Mesenchymal stem cell (in vitro differentiated cells and primary cell): ENCODE data around the gene RAD51.
A peak's percentile ranks its signal among the peaks of the same experiment; 100 is the strongest.

ENCODE experiments used
- DNase-seq: peaks from one replicate; pipeline ENCODE4 v3.0.0-alpha.2; 2013
- H2AFZ ChIP-seq: one replicate; pipeline ENCODE4 v1.6.1; 2013; ENCODE audit warnings: low read depth, mild to moderate bottlenecking, control low read depth, inconsistent platforms, low read length, moderate library complexity
- H2AK5ac ChIP-seq: 2 replicates; pipeline ENCODE4 v1.6.1; 2013; ENCODE audit warnings: low read length, moderate library complexity, mild to moderate bottlenecking, inconsistent platforms; ENCODE audit not compliant: severe bottlenecking
- H2BK120ac ChIP-seq: one replicate; pipeline ENCODE4 v1.6.1; 2013; ENCODE audit warnings: low read depth, mild to moderate bottlenecking, inconsistent platforms, low read length, moderate library complexity
- H2BK12ac ChIP-seq, 2 experiments: one replicate each; pipeline ENCODE4 v1.6.1; 2013; ENCODE audit warnings: inconsistent platforms in 2 of 2, low read length in 2 of 2, mild to moderate bottlenecking in 2 of 2, moderate library complexity in 2 of 2, control low read depth in 1 of 2
- H2BK15ac ChIP-seq: one replicate; pipeline ENCODE4 v1.6.1; 2013; ENCODE audit warnings: mild to moderate bottlenecking, low read depth, inconsistent platforms; ENCODE audit not compliant: poor library complexity, severe bottlenecking
- H2BK5ac ChIP-seq: 2 replicates; pipeline ENCODE4 v1.6.1; 2013; ENCODE audit warnings: low read depth, mild to moderate bottlenecking, low read length, control low read depth, inconsistent platforms; ENCODE audit not compliant: poor library complexity, severe bottlenecking
- H3K14ac ChIP-seq, 2 experiments: one replicate each; pipeline ENCODE4 v1.6.1; 2013; ENCODE audit warnings: inconsistent platforms in 2 of 2, low read length in 2 of 2, control low read depth in 1 of 2, mild to moderate bottlenecking in 1 of 2, moderate library complexity in 1 of 2
- H3K18ac ChIP-seq, 2 experiments: one replicate each; pipeline ENCODE4 v1.6.1; 2013; ENCODE audit warnings: inconsistent platforms in 2 of 2, low read length in 2 of 2, control low read depth in 1 of 2, low read depth in 1 of 2, mild to moderate bottlenecking in 1 of 2
- H3K23ac ChIP-seq, 2 experiments: one replicate each; pipeline ENCODE4 v1.6.1; 2013; ENCODE audit warnings: inconsistent platforms in 2 of 2, low read length in 2 of 2, mild to moderate bottlenecking in 2 of 2, moderate library complexity in 2 of 2, control low read depth in 1 of 2
- H3K27ac ChIP-seq: 2 replicates; pipeline ENCODE4 v1.5.1; 2013; ENCODE audit warnings: mild to moderate bottlenecking, moderate library complexity, low read length, control low read depth, inconsistent platforms; ENCODE audit not compliant: poor library complexity, severe bottlenecking
- H3K27me3 ChIP-seq, 2 experiments: 2 replicates each; pipeline versions ENCODE4 v1.6.1 to v1.7.0; 2013; ENCODE audit warnings: low read length in 2 of 2, mild to moderate bottlenecking in 2 of 2, moderate library complexity in 2 of 2, control low read depth in 1 of 2, inconsistent platforms in 1 of 2; ENCODE audit not compliant: control insufficient read depth in 1 of 2, insufficient read depth in 1 of 2
- H3K36me3 ChIP-seq, 2 experiments: 2 replicates each; pipeline versions ENCODE4 v1.6.1 to v1.7.0; 2013; ENCODE audit warnings: low read length in 2 of 2, control low read depth in 1 of 2, inconsistent platforms in 1 of 2, low read depth in 1 of 2, mild to moderate bottlenecking in 1 of 2; ENCODE audit not compliant: insufficient read depth in 2 of 2, control insufficient read depth in 1 of 2
- H3K4ac ChIP-seq, 2 experiments: one replicate each; pipeline ENCODE4 v1.6.1; 2013; ENCODE audit warnings: inconsistent platforms in 2 of 2, low read length in 2 of 2, mild to moderate bottlenecking in 2 of 2, moderate library complexity in 2 of 2, control low read depth in 1 of 2, low read depth in 1 of 2
- H3K4me1 ChIP-seq: 2 replicates; pipeline ENCODE4 v1.6.1; 2013; ENCODE audit warnings: low read depth, low read length, control low read depth; ENCODE audit not compliant: control insufficient read depth, insufficient read depth
- H3K4me2 ChIP-seq: 2 replicates; pipeline ENCODE4 v1.6.1; 2013; ENCODE audit warnings: low read length, mild to moderate bottlenecking, inconsistent platforms; ENCODE audit not compliant: poor library complexity, severe bottlenecking
- H3K4me3 ChIP-seq, 2 experiments: 2 replicates each; pipeline versions ENCODE4 v1.5.1 to v1.7.0; 2013; ENCODE audit warnings: low read length in 2 of 2, mild to moderate bottlenecking in 2 of 2, control low read depth in 1 of 2, low read depth in 1 of 2; ENCODE audit not compliant: insufficient read depth in 1 of 2
- H3K79me1 ChIP-seq: replicated peaks from 2 replicates; pipeline ENCODE4 v1.6.1; 2013; ENCODE audit warnings: mild to moderate bottlenecking, control low read depth, low read length, inconsistent platforms; ENCODE audit not compliant: poor library complexity, severe bottlenecking
- H3K9ac ChIP-seq: 2 replicates; pipeline ENCODE4 v1.7.0; 2013; ENCODE audit warnings: mild to moderate bottlenecking, low read length, moderate library complexity
- H3K9me3 ChIP-seq: 2 replicates; pipeline ENCODE4 v1.7.0; 2013; ENCODE audit warnings: mild to moderate bottlenecking, low read length; ENCODE audit not compliant: control insufficient read depth
- H4K8ac ChIP-seq: one replicate; pipeline ENCODE4 v1.6.1; 2013; ENCODE audit warnings: inconsistent platforms, mild to moderate bottlenecking, low read length, moderate library complexity
- H4K91ac ChIP-seq: one replicate; pipeline ENCODE4 v1.6.1; 2013; ENCODE audit warnings: mild to moderate bottlenecking, low read length, inconsistent platforms
- WGBS: methylation state at CpG from one replicate; pipeline ENCODE4 v1.1.7; 2013; ENCODE audit warnings: mixed read lengths; 5-methylcytosine and 5-hydroxymethylcytosine counted together

RAD51 gene

GRCh38 chr15:40769274-40770146, 74.5 kb downstream of the RAD51 start, which contains the start of gene C15orf62:
Gene C15orf62, plus strand, starts transcription at chr15:40769980. Its CDS starts 516 bp downstream, at chr15:40770496.
- Histone ChIP-seq H3K9ac (no peak within 1 kb of the TSS), H4K91ac (no peak within 1 kb of the TSS), H3K79me1 (peaks cover 3% of the 10 kb centered on the region), H3K4ac (no peak within 1 kb of the TSS), H2BK12ac (no peak within 1 kb of the TSS), H2AK5ac (peak within 1 kb of the TSS; percentile 67), H2BK120ac (no peak within 1 kb of the TSS), H4K8ac (no peak within 1 kb of the TSS), H3K27ac (peak within 1 kb of the TSS; percentile 78), H3K4me2 (peak within 1 kb of the TSS; percentile 17), H3K27me3 (no peaks in the 10 kb centered on the region), H3K36me3 (peaks cover 35 to 49% of the 10 kb centered on the region in 2 experiments), H3K23ac (peak within 1 kb of the TSS in 1 of 2 experiments; percentile 23), H3K14ac (no peak within 1 kb of the TSS), H3K4me1 (peaks cover 68% of the 10 kb centered on the region), H3K9me3 (no peaks in the 10 kb centered on the region), H3K18ac (no peak within 1 kb of the TSS), H2BK15ac (no peak within 1 kb of the TSS), H2AFZ (no peak within 1 kb of the TSS), H3K4me3 (no peak within 1 kb of the TSS), H2BK5ac (no peak within 1 kb of the TSS)
- WGBS: 85% methylated on average over 28 of the region's 28 CpGs
- no peak for DNase-seq

DNA sequence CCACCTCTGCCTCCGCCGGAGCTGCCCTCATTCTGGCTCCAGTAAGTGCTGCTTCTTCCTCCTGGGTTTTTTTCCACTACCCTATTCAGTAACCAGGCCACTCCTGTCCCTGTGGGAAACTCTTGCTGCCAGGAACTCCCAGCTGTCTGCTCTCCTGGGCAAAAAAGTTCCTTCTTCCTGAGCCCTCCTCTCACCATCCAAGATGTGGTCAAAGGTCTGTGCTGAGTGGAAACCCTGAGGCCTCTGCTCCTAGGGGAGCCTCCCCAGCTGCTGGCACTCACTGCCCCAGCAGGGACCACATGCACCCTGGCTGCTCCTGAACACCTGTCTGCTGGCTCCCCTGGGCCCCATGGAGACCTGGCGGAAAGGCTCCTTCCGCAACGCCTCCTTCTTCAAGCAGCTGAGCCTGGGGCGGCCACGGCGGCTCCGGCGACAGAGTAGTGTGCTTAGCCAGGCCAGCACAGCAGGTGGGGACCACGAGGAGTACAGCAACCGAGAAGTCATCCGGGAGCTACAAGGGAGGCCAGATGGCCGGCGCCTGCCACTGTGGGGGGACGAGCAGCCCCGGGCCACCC, 75.3 kb downstream of the RAD51 start:
- WGBS: 89% methylated on average over 17 of the region's 17 CpGs
- no peak overlapping the region for H2BK5ac ChIP-seq
- no peak overlapping the region for H3K9ac ChIP-seq
- no peak overlapping the region for H3K23ac ChIP-seq
- H3K14ac ChIP-seq: no peak overlapping the region
- H2BK15ac ChIP-seq: no peak overlapping the region
- H3K4ac ChIP-seq: no peak overlapping the region
- H2AK5ac ChIP-seq: no peak overlapping the region
- H3K27me3 ChIP-seq: no peaks in the 10 kb centered on the region
- no peak overlapping the region for H3K4me3 ChIP-seq
- no peak overlapping the region for H3K18ac ChIP-seq
- peaks cover 3% of the 10 kb centered on the region for H3K79me1 ChIP-seq
- peaks cover 66% of the 10 kb centered on the region for H3K4me1 ChIP-seq
- H3K4me2 ChIP-seq: peak overlapping the region; percentile 17
- H3K27ac ChIP-seq: peak overlapping the region; percentile 78
- DNase-seq: no peak
- H3K9me3 ChIP-seq: no peaks in the 10 kb centered on the region
- no peak overlapping the region for H2BK120ac ChIP-seq
- peaks cover 42 to 56% of the 10 kb centered on the region in 2 experiments for H3K36me3 ChIP-seq
- no peak overlapping the region for H4K8ac ChIP-seq
- no peak overlapping the region for H2AFZ ChIP-seq
- no peak overlapping the region for H4K91ac ChIP-seq
- H2BK12ac ChIP-seq: no peak overlapping the region

GRCh38 chr15:40771242-40771641, 76.3 kb downstream of the RAD51 start:
- no peaks in the 10 kb centered on the region for H3K9me3 ChIP-seq
- H3K18ac ChIP-seq: no peak overlapping the region

DNA sequence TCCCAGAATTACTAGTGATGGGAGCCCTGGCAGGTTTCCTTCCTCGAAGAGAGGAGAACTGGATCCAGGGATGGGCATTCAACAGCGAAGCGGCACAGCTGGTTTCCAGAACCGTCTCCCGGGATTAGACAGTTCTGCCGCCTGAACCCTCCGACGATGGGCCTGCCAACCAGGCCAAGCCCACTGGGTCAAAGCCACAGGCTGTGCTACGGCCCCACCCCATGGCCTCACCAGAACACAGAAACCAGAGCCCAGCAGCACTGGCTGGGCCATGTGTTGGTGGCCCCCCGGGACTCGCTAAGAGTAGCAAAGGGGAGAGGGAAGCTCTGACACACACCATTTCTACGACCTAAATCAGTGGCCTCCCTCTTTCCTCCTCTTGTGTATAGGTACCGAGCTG, 77.0 kb downstream of the RAD51 start:
- Histone ChIP-seq H2BK120ac (no peak overlapping the region), H3K18ac (no peak overlapping the region), H3K9me3 (no peaks in the 10 kb centered on the region), H3K4ac (no peak overlapping the region), H3K27ac (no peak overlapping the region), H3K79me1 (peaks cover 3% of the 10 kb centered on the region), H3K4me2 (no peak overlapping the region), H3K36me3 (peaks cover 59 to 73% of the 10 kb centered on the region in 2 experiments), H3K4me3 (no peak overlapping the region), H4K91ac (no peak overlapping the region), H3K9ac (no peak overlapping the region), H2BK15ac (no peak overlapping the region), H3K4me1 (peaks cover 58% of the 10 kb centered on the region), H3K27me3 (no peaks in the 10 kb centered on the region), H2AFZ (no peak overlapping the region), H3K14ac (no peak overlapping the region), H2AK5ac (no peak overlapping the region), H4K8ac (no peak overlapping the region), H2BK5ac (no peak overlapping the region), H2BK12ac (no peak overlapping the region), H3K23ac (no peak overlapping the region)
- no peak for DNase-seq
- 96% methylated on average over 11 of the region's 13 CpGs for WGBS

More at GRCh38 chr15:40771242-40771641, 76.3 kb downstream of the RAD51 start:
- no peak overlapping the region for H2AFZ ChIP-seq
- peaks cover 52 to 66% of the 10 kb centered on the region in 2 experiments for H3K36me3 ChIP-seq
- no peak overlapping the region for H2BK15ac ChIP-seq
- H3K23ac ChIP-seq: no peak overlapping the region
- H3K9ac ChIP-seq: no peak overlapping the region
- H4K91ac ChIP-seq: no peak overlapping the region
- H3K4ac ChIP-seq: no peak overlapping the region
- 97% methylated on average over 5 of the region's 5 CpGs for WGBS
- H2BK120ac ChIP-seq: no peak overlapping the region
- no peak overlapping the region for H3K4me2 ChIP-seq
- H2BK12ac ChIP-seq: no peak overlapping the region
- peaks cover 3% of the 10 kb centered on the region for H3K79me1 ChIP-seq
- no peak overlapping the region for H3K27ac ChIP-seq
- H3K27me3 ChIP-seq: no peaks in the 10 kb centered on the region
- no peak overlapping the region for H2BK5ac ChIP-seq
- peaks cover 57% of the 10 kb centered on the region for H3K4me1 ChIP-seq
- no peak overlapping the region for H3K14ac ChIP-seq
- H4K8ac ChIP-seq: no peak overlapping the region
- H3K4me3 ChIP-seq: no peak overlapping the region
- DNase-seq: no peak
- peak overlapping the region; percentile 16 for H2AK5ac ChIP-seq
